ENCODE results near the gene IDH3B. TPM values are rescaled to one million over a fixed set of nuclear protein-coding genes. Genes with fewer than 3 reads are reported as not detected.

IDH3B gene
- total and polyA plus RNA-seq, 2 of the 13 experiments (the other 11 are each of a cell fraction or from before 2014, with no cell fraction given): 215 to 254 TPM

DNA sequence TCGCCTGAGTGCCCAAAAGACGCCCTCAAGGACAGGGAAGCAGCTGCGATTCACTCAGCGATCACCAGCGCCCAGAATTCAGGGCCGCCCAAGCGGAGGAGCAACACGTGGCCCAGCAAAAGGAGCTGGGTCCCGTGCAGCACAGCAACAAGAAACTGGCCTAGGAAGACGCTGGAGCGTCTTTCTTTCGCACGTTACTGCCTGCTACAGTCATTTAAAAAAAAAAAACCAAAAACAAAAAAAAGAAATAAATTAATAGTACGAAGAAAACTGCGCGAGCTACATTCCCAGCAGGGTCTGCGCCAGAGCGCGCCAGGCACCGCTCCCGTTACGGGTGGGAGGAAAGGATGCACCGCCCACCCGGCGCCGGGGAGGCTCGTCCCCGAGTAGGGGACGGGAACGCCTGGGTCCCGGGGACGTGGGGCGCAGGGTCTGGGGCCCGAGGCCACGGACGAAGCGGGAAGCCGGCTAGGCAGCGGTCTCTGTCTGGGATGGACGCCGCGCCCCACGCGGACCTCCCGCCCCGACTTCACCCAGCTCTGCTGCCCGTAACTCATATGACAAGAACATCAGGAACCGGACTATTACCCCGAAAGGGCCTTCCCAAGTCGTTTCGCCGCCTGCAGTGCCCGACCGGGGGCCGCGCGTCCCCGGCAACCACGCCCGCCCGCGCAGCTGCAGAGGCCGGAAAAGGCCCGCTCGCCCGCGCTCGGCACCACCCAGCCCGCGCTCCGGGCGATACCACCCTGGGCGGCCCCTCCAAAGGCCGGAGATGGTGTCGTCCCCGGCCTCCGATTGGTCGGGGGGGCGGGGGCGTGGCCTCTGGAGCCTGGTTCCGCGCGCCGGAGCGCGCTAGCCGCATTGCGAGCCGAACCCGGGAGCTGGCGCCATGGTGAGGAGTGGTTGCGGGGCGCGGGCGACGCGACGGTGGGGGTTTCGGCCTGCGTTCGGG lies 12.0 kb downstream of the IDH3B start, which contains the start of gene NOP56 (continued):
- TF ChIP-seq, protein P1, sequence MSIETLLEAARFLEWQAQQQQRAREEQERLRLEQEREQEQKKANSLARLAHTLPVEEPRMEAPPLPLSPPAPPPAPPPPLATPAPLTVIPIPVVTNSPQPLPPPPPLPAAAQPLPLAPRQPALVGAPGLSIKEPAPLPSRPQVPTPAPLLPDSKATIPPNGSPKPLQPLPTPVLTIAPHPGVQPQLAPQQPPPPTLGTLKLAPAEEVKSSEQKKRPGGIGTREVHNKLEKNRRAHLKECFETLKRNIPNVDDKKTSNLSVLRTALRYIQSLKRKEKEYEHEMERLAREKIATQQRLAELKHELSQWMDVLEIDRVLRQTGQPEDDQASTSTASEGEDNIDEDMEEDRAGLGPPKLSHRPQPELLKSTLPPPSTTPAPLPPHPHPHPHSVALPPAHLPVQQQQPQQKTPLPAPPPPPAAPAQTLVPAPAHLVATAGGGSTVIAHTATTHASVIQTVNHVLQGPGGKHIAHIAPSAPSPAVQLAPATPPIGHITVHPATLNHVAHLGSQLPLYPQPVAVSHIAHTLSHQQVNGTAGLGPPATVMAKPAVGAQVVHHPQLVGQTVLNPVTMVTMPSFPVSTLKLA (IDR thresholded peaks at IDR 0.05): peak; percentile 73
- TF ChIP-seq, protein P2, sequence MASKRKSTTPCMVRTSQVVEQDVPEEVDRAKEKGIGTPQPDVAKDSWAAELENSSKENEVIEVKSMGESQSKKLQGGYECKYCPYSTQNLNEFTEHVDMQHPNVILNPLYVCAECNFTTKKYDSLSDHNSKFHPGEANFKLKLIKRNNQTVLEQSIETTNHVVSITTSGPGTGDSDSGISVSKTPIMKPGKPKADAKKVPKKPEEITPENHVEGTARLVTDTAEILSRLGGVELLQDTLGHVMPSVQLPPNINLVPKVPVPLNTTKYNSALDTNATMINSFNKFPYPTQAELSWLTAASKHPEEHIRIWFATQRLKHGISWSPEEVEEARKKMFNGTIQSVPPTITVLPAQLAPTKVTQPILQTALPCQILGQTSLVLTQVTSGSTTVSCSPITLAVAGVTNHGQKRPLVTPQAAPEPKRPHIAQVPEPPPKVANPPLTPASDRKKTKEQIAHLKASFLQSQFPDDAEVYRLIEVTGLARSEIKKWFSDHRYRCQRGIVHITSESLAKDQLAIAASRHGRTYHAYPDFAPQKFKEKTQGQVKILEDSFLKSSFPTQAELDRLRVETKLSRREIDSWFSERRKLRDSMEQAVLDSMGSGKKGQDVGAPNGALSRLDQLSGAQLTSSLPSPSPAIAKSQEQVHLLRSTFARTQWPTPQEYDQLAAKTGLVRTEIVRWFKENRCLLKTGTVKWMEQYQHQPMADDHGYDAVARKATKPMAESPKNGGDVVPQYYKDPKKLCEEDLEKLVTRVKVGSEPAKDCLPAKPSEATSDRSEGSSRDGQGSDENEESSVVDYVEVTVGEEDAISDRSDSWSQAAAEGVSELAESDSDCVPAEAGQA (IDR thresholded peaks at IDR 0.05; ENCODE audit: low read depth): no peak
- TF ChIP-seq, protein P2 (CRISPR knock-in tag; IDR thresholded peaks at IDR 0.05; ENCODE audit: borderline replicate concordance): peak; percentile 15; the same call in 1 of the 2 replicates
- no peak for TF ChIP-seq NONO (IDR thresholded peaks at IDR 0.05)
- peak; percentile 99 for TF ChIP-seq NONO (CRISPR knock-in tag; conservative IDR thresholded peaks at IDR 0.05)
- no peak for TF ChIP-seq SMC3 (IDR thresholded peaks at IDR 0.05; ENCODE audit: low read length)
- peak; percentile 26; the same call in 1 of the 2 replicates for TF ChIP-seq RXRB (CRISPR knock-in tag; IDR thresholded peaks at IDR 0.05; ENCODE audit: borderline replicate concordance)
- TF ChIP-seq FOSL2 (CRISPR knock-in tag; IDR thresholded peaks at IDR 0.05): no peak; the same call in 1 of the 2 replicates
- peak; percentile 61 for TF ChIP-seq ZMYM3 (CRISPR knock-in tag; IDR thresholded peaks at IDR 0.05)
- TF ChIP-seq KAT7 (CRISPR knock-in tag; IDR thresholded peaks at IDR 0.05; ENCODE audit: borderline replicate concordance): peak; percentile 99
- TF ChIP-seq STAT5B (CRISPR knock-in tag; IDR thresholded peaks at IDR 0.05): no peak
- TF ChIP-seq CREB1 (IDR thresholded peaks at IDR 0.05): no peak; the same call in 1 of the 2 replicates
- no peak for TF ChIP-seq CREB1 (CRISPR knock-in tag; IDR thresholded peaks at IDR 0.05)
- TF ChIP-seq ZNF296 (CRISPR knock-in tag; conservative IDR thresholded peaks at IDR 0.05): no peak
- TF ChIP-seq, protein P3, sequence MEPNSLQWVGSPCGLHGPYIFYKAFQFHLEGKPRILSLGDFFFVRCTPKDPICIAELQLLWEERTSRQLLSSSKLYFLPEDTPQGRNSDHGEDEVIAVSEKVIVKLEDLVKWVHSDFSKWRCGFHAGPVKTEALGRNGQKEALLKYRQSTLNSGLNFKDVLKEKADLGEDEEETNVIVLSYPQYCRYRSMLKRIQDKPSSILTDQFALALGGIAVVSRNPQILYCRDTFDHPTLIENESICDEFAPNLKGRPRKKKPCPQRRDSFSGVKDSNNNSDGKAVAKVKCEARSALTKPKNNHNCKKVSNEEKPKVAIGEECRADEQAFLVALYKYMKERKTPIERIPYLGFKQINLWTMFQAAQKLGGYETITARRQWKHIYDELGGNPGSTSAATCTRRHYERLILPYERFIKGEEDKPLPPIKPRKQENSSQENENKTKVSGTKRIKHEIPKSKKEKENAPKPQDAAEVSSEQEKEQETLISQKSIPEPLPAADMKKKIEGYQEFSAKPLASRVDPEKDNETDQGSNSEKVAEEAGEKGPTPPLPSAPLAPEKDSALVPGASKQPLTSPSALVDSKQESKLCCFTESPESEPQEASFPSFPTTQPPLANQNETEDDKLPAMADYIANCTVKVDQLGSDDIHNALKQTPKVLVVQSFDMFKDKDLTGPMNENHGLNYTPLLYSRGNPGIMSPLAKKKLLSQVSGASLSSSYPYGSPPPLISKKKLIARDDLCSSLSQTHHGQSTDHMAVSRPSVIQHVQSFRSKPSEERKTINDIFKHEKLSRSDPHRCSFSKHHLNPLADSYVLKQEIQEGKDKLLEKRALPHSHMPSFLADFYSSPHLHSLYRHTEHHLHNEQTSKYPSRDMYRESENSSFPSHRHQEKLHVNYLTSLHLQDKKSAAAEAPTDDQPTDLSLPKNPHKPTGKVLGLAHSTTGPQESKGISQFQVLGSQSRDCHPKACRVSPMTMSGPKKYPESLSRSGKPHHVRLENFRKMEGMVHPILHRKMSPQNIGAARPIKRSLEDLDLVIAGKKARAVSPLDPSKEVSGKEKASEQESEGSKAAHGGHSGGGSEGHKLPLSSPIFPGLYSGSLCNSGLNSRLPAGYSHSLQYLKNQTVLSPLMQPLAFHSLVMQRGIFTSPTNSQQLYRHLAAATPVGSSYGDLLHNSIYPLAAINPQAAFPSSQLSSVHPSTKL (CRISPR knock-in tag; IDR thresholded peaks at IDR 0.05): peak; percentile 39; the same call in 1 of the 2 replicates
- TF ChIP-seq, protein P4, sequence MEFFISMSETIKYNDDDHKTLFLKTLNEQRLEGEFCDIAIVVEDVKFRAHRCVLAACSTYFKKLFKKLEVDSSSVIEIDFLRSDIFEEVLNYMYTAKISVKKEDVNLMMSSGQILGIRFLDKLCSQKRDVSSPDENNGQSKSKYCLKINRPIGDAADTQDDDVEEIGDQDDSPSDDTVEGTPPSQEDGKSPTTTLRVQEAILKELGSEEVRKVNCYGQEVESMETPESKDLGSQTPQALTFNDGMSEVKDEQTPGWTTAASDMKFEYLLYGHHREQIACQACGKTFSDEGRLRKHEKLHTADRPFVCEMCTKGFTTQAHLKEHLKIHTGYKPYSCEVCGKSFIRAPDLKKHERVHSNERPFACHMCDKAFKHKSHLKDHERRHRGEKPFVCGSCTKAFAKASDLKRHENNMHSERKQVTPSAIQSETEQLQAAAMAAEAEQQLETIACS (CRISPR knock-in tag; IDR thresholded peaks at IDR 0.05): peak; percentile 96
- no peak for TF ChIP-seq ZNF7 (CRISPR knock-in tag; IDR thresholded peaks at IDR 0.05)

All from HepG2 (cell line).